Adrenal gland (tissue), 12 donors: ENCODE results near the gene MPG. TPM values are rescaled to one million over a fixed set of nuclear protein-coding genes. Genes with fewer than 3 reads are reported as not detected.

ENCODE experiments used
- DNase-seq, 7 donors: peaks; one replicate each; pipeline ENCODE4 v3.0.0-alpha.2; 2019 to 2020
- H3K27ac ChIP-seq, 5 donors: fragments of 200-600 bp; sonication (generic) in 4 of 5; 1 replicate in 3 of 5; 2 replicates in 2 of 5; pipeline versions ENCODE4 v1.5.1 to v1.8.0; 2016 to 2020; ENCODE audit warnings: mild to moderate bottlenecking in 1 of 5
- H3K27me3 ChIP-seq: fragments of 200-600 bp; 2 replicates; pipeline ENCODE4 v1.8.0; 2021
- H3K36me3 ChIP-seq, 2 donors: fragments of 200-600 bp; replicated peaks in 1 of 2; 1 replicate in 1 of 2; 2 replicates in 1 of 2; pipeline versions ENCODE4 v1.5.1 to v1.8.0; 2018 to 2022
- H3K4me1 ChIP-seq, 2 donors: fragments of 200-600 bp; replicated peaks in 1 of 2; 1 replicate in 1 of 2; 2 replicates in 1 of 2; pipeline versions ENCODE4 v1.5.1 to v1.8.0; 2018 to 2021
- H3K4me3 ChIP-seq, 4 donors: fragments of 200-600 bp; sonication (generic) in 3 of 4; one replicate each; pipeline ENCODE4 v1.5.1; 2016 to 2018
- H3K9me3 ChIP-seq, 3 donors: fragments of 200-600 bp; sonication (generic) in 1 of 3; replicated peaks in 1 of 3; 1 replicate in 2 of 3; 2 replicates in 1 of 3; pipeline versions ENCODE4 v1.5.1 to v1.8.0; 2016 to 2021
- CTCF ChIP-seq, 6 experiments: fragments of 450-650 bp in 4 of 6; fragments of 200-600 bp in 2 of 6; sonication (generic) in 1 of 6; IDR thresholded peaks; 1 replicate in 5 of 6; 2 replicates in 1 of 6; pipeline versions ENCODE4 v1.5.1 to v1.8.0; 2016 to 2021; ENCODE audit warnings: antibody characterized with exemption in 6 of 6, mild to moderate bottlenecking in 2 of 6, moderate library complexity in 1 of 6
- POLR2A ChIP-seq, 2 donors: fragments of 450-650 bp; IDR thresholded peaks; one replicate each; pipeline ENCODE4 v1.6.1; 2017; ENCODE audit warnings: antibody characterized with exemption in 2 of 2, mild to moderate bottlenecking in 2 of 2, moderate library complexity in 1 of 2
- WGBS, 4 donors: extraction: QIAGEN DNeasy Blood & Tissue Kit in 2 of 4; methylation state at CpG; one replicate each; pipeline versions ENCODE4 v1.1.5 to v1.1.7; 2013 to 2017; 5-methylcytosine and 5-hydroxymethylcytosine counted together
- intact Hi-C, 2 donors: fragments of 100-400 bp; cut with DNase I; formaldehyde crosslinking; loops; one replicate each; pipeline versions ENCODE4 v1.14.1 to v1.15.0; 2022 to 2023
- polyA plus RNA-seq, 3 donors: library from polyadenylated mRNA; stranded (reverse); fragments of 200-250 nt in 2 of 3; fragments of 350-450 nt in 1 of 3; fragmentation: Illumina TruSeq in 1 of 3; extraction: RNeasy Lipid Tissue Mini Kit (QIAGEN cat#74804) in 1 of 3; gene quantifications; one replicate each; pipeline ENCODE4 v1.2.3, GENCODE V29; 2013 to 2014
- total RNA-seq, 9 donors: library from RNA; depleted of rRNA in 4 of 9; stranded (reverse); fragments of >200 nt in 4 of 9; fragments of 120-200 nt in 1 of 9; fragmentation: NEBNext Ultra II Directional in 1 of 9; extraction: Animal tissue kit (Norgen Biotek cat#: 25700) in 1 of 9; gene quantifications; one replicate each; pipeline versions ENCODE4 v1.1.0 to v1.2.4, GENCODE V29; 2013 to 2023
- donor health status: healthy with polysubstance abuse.
- donor health status: Bipolar disorder and iron deficiency.
- donor health status: DM: yes; HTN: yes; CAD: no.
- donor health status: DM: no; HTN: no; CAD: no.
- donor health status: DM: no; HTN: no; CAD: no.
- donor health status: DM: yes; HTN: yes; CAD: no.

The MPG gene
- total and polyA plus RNA-seq, 12 donors: 5.0 to 207 (median 91.3) TPM

- no peak overlapping the region for H3K27ac ChIP-seq
- H3K9me3 ChIP-seq: no peaks in the 10 kb centered on the region
- H3K27me3 ChIP-seq: no peaks in the 10 kb centered on the region
- peaks cover 0 to 5% of the 10 kb centered on the region in 2 donors for H3K4me1 ChIP-seq
- intact Hi-C loops: loop anchor here in 1 of 2 donors (2.0 kb wide), 1 partner anchor 30 kb away; no protein-coding TSS in a partner anchor
- TF ChIP-seq CTCF (IDR thresholded peaks at IDR 0.05): no peak
- no peak for TF ChIP-seq POLR2A (IDR thresholded peaks at IDR 0.05)
- no peak overlapping the region for H3K4me3 ChIP-seq
- DNase-seq: no peak
- peaks cover 0 to 5% of the 10 kb centered on the region in 2 donors for H3K36me3 ChIP-seq
- WGBS, 4 donors: 79 to 90% (median 81%) methylated on average over 7 to 13 of the region's 13 CpGs
Observed at GRCh38 chr16:66309-67182, 11.5 kb upstream of the MPG start.

GRCh38 chr16:67183-67791 is 10.7 kb upstream of the MPG start:
- H3K4me3 ChIP-seq: no peak overlapping the region
- intact Hi-C loops: loop anchor here in 1 of 2 donors (2.0 kb wide), 1 partner anchor 30 kb away; no protein-coding TSS in a partner anchor
- WGBS, 4 donors: 79 to 87% (median 83%) methylated on average over 7 to 10 of the region's 10 CpGs

GRCh38 chr16:67884-68789 is 9.9 kb upstream of the MPG start:
- Histone ChIP-seq H3K36me3 (no peaks in the 10 kb centered on the region), H3K27ac (no peak overlapping the region), H3K9me3 (no peaks in the 10 kb centered on the region), H3K27me3 (no peaks in the 10 kb centered on the region), H3K4me1 (peaks cover 3 to 11% of the 10 kb centered on the region in 2 donors), H3K4me3 (no peak overlapping the region)
- intact Hi-C loops: loop anchor here in 1 of 2 donors (2.0 kb wide), 1 partner anchor 29 kb away; no protein-coding TSS in a partner anchor
- TF ChIP-seq CTCF (IDR thresholded peaks at IDR 0.05): no peak
- TF ChIP-seq POLR2A (IDR thresholded peaks at IDR 0.05): no peak
- 77 to 93% (median 80%) methylated on average over 3 to 27 of the region's 27 CpGs for WGBS, 4 donors
- no peak for DNase-seq

More at GRCh38 chr16:67183-67791, 10.7 kb upstream of the MPG start:
- peaks cover 0 to 5% of the 10 kb centered on the region in 2 donors for H3K4me1 ChIP-seq
- no peak for DNase-seq
- no peaks in the 10 kb centered on the region for H3K27me3 ChIP-seq
- peaks cover 0 to 4% of the 10 kb centered on the region in 2 donors for H3K36me3 ChIP-seq
- TF ChIP-seq CTCF (IDR thresholded peaks at IDR 0.05) (no peak), POLR2A (IDR thresholded peaks at IDR 0.05) (no peak)
- H3K9me3 ChIP-seq: no peaks in the 10 kb centered on the region
- H3K27ac ChIP-seq: no peak overlapping the region
